SU-DHL-6 (cell line): ENCODE measurements around the gene HERC5.

ENCODE experiments used
- CTCF ChIP-seq: fragments of 200-600 bp; sonication (generic); IDR thresholded peaks from one replicate; pipeline ENCODE4 v1.5.1; 2017; ENCODE audit warnings: antibody characterized with exemption, mild to moderate bottlenecking, low read length, moderate library complexity; ENCODE audit not compliant: insufficient read depth, poor library complexity, severe bottlenecking
- EZH2phosphoT487 ChIP-seq: fragments of 200-600 bp; sonication (generic), shearing (Covaris generic); conservative IDR thresholded peaks from 2 replicates; pipeline ENCODE4 v1.6.1; 2018; ENCODE audit warnings: mild to moderate bottlenecking, antibody characterized with exemption, low read length, moderate library complexity, mixed read lengths

GRCh38 chr4:88514557-88515511, 57.9 kb downstream of the HERC5 start:
- no peak for TF ChIP-seq CTCF
- no peak for TF ChIP-seq EZH2phosphoT487
